ENCODE data around the gene SYK. TPM values are rescaled to one million over a fixed set of nuclear protein-coding genes. Genes with fewer than 3 reads are reported as not detected.

Gene SYK
- total RNA-seq, 4 donors from 2014 or later = 10.2 to 72.4 (median 25.9) TPM

- TF ChIP-seq CTCF (IDR thresholded peaks at IDR 0.05; ENCODE audit: low read depth) = no peak
These were observed 27.5 kb upstream of the SYK start for GRCh38 chr9:90774071-90774470.

GRCh38 chr9:90774682-90775081, 26.9 kb upstream of the SYK start:
- TF ChIP-seq CTCF (IDR thresholded peaks at IDR 0.05; ENCODE audit: low read depth) = no peak

GRCh38 chr9:90775657-90776056, 26.0 kb upstream of the SYK start:
- TF ChIP-seq CTCF (IDR thresholded peaks at IDR 0.05; ENCODE audit: low read depth) = no peak

- TF ChIP-seq CTCF (IDR thresholded peaks at IDR 0.05; ENCODE audit: low read depth) = no peak
These were observed 22.9 kb upstream of the SYK start for GRCh38 chr9:90778746-90779145.

- no peak for TF ChIP-seq CTCF (IDR thresholded peaks at IDR 0.05; ENCODE audit: low read depth)
These were observed 18.1 kb upstream of the SYK start for GRCh38 chr9:90783552-90783951.

GRCh38 chr9:90783964-90784363, 17.7 kb upstream of the SYK start:
- no peak for TF ChIP-seq CTCF (IDR thresholded peaks at IDR 0.05; ENCODE audit: low read depth)

- no peak for TF ChIP-seq CTCF (IDR thresholded peaks at IDR 0.05; ENCODE audit: low read depth)
These were observed 13.7 kb upstream of the SYK start for GRCh38 chr9:90787771-90788460.
